ENCODE data around the gene CLC. TPM values are rescaled to one million over a fixed set of nuclear protein-coding genes. Genes with fewer than 3 reads are reported as not detected.

Gene CLC
- total RNA-seq, 1 donor from 2014 or later = 2.1 TPM

DNA sequence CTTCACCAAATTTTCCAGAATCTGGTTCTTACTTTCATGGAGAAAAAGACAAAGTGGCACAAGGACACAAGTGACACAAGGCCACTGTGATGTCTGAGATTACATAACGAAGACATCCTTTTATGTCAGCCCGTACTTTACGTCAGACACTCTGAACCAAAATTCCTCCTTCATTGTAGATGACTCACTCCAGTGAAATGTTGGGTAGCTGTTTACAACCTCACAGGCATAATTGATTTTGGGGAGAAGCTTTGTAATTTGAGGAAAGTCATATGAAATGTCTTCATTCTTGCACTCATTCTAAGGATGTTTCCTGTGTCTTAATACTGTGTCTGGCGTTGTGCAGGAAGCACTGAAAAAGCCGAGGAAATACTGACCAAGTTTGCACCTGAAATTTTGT is 53.6 kb downstream of the CLC start:
- Mint-ChIP-seq H3K4me1 (peaks cover 21% of the 10 kb centered on the region), H3K4me3 (no peak overlapping the region), H3K27me3 (no peaks in the 10 kb centered on the region), H3K9me3 (peaks cover 2% of the 10 kb centered on the region), H3K27ac (no peak overlapping the region), H3K36me3 (ENCODE audit: low read depth) (peaks cover 3% of the 10 kb centered on the region)
- DNase-seq = no peak
- intact Hi-C loops (cut with micrococcal nuclease) = no loop called here

DNA sequence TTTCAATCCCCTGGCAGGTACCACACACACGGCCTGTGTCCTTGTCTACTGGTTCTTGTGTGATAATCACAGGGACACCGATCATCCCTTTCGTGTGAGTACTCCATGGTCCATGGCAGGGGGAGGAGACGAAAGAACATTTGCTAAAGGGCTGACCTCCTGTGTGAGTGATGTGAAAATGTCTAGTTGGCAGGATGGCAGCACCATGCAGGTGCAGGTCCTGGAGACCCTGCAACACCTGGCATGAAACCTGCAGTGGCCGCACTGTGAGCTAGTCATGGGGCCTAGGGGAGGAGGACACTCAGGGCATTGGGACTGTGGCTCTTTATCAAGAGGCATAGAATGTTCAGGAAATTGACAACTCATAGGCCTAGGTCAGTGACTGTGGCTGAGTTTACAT is 56.4 kb downstream of the CLC start:
- H3K36me3 Mint-ChIP-seq (ENCODE audit: low read depth) = peaks cover 3% of the 10 kb centered on the region
- no peak overlapping the region for H3K27ac Mint-ChIP-seq
- no peaks in the 10 kb centered on the region for H3K9me3 Mint-ChIP-seq
- peaks cover 32% of the 10 kb centered on the region for H3K4me1 Mint-ChIP-seq
- H3K27me3 Mint-ChIP-seq = no peaks in the 10 kb centered on the region
- intact Hi-C loops (cut with micrococcal nuclease) = no loop called here
- H3K4me3 Mint-ChIP-seq = no peak overlapping the region
- no peak for DNase-seq

Other genes starting within 250 kb of the CLC start
- gene DLL3, start 239.1 kb downstream of the CLC start, total RNA-seq = 2.2 TPM in 2 replicates
- not detected in 2 replicates for gene SELENOV, start 222.9 kb downstream of the CLC start, total RNA-seq
- gene EID2B, start 205.2 kb downstream of the CLC start, total RNA-seq = 3.4 and 3.6 TPM in 2 replicates
- 17.2 and 17.6 TPM in 2 replicates for gene EID2, start 197.9 kb downstream of the CLC start, total RNA-seq
- not detected in 2 replicates for gene LGALS13, start 135.5 kb downstream of the CLC start, total RNA-seq
- not detected in 2 replicates for gene LGALS16, start 82.1 kb downstream of the CLC start, total RNA-seq
- gene LGALS14, start 33.5 kb downstream of the CLC start, total RNA-seq = not detected in 2 replicates
- gene LEUTX, start 40.8 kb upstream of the CLC start, total RNA-seq = not detected in 2 replicates
- 3.6 and 4.5 TPM in 2 replicates for gene DYRK1B, start 96.1 kb upstream of the CLC start, total RNA-seq
- 605 and 614 TPM in 2 replicates for gene FBL, start 108.3 kb upstream of the CLC start, total RNA-seq
- gene FCGBP, start 196.6 kb upstream of the CLC start, total RNA-seq = 3.3 and 4.7 TPM in 2 replicates
- 192 and 193 TPM in 2 replicates for gene PSMC4, start 233.1 kb upstream of the CLC start, total RNA-seq

All from activated CD4-positive, alpha-beta T cell treated with anti-CD3 and anti-CD28 coated beads, Interleukin-2, amount 10 ng/mL, durations not matched to agents 24 days and 14 days (primary cell).